ENCODE data around the gene DNAJB1.
A peak's percentile ranks its signal among the peaks of the same experiment; 100 is the strongest.

Gene DNAJB1

DNA sequence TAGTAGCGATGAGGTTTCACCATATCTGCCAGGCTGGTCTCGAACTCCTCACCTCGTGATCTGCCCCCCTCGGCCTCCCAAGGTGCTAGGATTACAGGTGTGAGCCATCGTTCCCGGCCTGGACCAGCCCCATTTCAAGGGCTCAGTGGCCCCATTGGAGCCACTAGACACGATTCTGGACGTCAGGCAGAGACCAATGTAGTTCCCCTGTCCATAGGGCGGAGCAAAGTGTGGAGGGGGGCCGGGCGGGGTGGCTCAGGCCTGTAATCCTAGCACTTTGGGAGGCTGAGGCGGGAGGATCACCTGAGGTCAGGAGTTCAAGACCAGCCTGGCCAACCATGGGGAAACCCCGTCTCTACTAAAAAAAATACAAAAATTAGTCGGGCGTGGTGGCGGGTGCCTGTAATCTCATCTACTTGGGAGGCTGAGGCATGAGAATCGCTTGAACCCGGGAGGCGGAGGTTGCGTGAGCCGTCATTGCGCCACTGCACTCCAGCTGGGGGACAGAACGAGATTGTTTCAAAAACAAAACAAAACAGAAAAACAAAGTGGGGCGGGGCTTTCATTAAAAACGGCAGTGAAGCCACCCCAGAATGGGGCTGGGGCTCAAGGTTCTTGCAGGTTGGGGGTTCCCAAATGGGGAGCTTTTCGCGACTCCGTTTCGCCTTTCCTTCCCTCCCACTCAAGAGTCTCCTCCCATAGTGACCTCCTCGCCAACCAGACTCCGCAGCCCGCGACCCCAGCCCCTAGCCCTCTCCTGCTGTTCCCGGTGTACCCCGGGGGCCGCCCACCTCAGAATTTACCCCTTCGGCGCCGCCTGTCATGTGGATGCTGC, 10.4 kb upstream of the DNAJB1 start:
- peak overlapping the region; percentile 39 for H3K4me3 ChIP-seq (ENCODE audit: low read depth, low read length)
- TF ChIP-seq, protein P1, sequence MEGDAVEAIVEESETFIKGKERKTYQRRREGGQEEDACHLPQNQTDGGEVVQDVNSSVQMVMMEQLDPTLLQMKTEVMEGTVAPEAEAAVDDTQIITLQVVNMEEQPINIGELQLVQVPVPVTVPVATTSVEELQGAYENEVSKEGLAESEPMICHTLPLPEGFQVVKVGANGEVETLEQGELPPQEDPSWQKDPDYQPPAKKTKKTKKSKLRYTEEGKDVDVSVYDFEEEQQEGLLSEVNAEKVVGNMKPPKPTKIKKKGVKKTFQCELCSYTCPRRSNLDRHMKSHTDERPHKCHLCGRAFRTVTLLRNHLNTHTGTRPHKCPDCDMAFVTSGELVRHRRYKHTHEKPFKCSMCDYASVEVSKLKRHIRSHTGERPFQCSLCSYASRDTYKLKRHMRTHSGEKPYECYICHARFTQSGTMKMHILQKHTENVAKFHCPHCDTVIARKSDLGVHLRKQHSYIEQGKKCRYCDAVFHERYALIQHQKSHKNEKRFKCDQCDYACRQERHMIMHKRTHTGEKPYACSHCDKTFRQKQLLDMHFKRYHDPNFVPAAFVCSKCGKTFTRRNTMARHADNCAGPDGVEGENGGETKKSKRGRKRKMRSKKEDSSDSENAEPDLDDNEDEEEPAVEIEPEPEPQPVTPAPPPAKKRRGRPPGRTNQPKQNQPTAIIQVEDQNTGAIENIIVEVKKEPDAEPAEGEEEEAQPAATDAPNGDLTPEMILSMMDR (IDR thresholded peaks at IDR 0.05; ENCODE audit: borderline replicate concordance, insufficient read depth, low read depth, low read length), result no peak

DNA sequence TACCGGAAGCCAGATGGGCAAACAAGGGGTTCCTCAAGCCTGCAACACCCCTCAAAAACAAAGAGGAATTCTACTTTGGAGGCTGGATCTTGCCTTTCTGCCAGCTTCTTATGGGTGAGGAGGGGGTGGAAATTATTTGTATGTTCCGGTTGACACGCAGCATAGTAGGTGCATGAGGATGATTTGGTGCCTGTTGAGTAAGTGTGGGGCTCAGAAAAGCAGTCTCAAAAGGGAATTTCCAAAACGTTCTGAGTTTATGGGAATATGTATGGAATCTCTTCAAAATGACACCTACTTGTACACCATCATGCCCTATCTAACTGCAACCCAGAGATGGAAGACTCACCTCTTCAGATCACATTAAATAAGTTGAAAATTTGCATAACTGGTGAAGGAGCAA, 8.2 kb upstream of the DNAJB1 start:
- H3K4me3 ChIP-seq (ENCODE audit: low read depth, low read length), result no peak overlapping the region
- TF ChIP-seq, protein P1 (IDR thresholded peaks at IDR 0.05; ENCODE audit: borderline replicate concordance, insufficient read depth, low read depth, low read length), result no peak

DNA sequence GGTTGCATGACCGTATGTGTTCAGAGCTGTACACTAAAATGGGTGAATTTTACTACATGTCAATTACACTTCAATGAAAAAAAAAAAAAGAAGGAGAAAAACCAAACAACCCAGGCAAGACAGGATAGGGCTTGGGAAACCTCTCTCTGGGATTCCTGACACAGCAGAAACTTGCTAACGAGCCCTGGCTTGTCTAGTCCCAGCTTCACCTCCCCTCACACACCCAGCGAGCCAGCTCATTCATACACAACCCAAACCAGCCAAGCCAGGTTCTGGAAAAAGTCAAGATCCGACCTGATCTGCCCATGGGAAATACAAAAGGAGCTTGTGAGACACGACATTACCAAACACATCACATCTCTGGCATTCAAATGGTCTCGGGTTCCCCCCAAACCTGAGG, 7.5 kb upstream of the DNAJB1 start:
- TF ChIP-seq, protein P1 (IDR thresholded peaks at IDR 0.05; ENCODE audit: borderline replicate concordance, insufficient read depth, low read depth, low read length), result no peak
- no peak overlapping the region for H3K4me3 ChIP-seq (ENCODE audit: low read depth, low read length)

DNA sequence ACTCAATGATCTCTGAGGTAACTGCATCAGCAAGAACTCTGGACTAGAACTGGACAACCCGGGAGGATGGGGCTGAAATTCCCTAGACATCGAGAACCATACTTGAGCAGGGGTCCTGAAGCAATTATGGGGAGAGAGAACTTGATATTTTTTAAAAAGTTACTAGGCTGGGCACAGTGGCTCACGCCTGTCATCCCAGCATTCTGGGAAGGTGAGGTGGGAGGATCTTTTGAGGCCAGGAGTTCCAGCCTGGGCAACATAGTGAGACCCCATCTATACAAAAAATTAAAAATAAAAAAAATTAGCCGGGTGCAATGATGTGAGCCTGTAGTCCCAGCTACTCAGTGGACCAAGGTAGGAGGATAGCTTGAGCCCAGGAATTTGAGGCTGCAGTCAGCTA, 2.3 kb upstream of the DNAJB1 start:
- TF ChIP-seq, protein P1 (IDR thresholded peaks at IDR 0.05; ENCODE audit: borderline replicate concordance, insufficient read depth, low read depth, low read length), result no peak
- no peak overlapping the region for H3K4me3 ChIP-seq (ENCODE audit: low read depth, low read length)

GRCh38 chr19:14519860-14520407, 1.7 kb upstream of the DNAJB1 start:
- TF ChIP-seq, protein P1 (IDR thresholded peaks at IDR 0.05; ENCODE audit: borderline replicate concordance, insufficient read depth, low read depth, low read length), result no peak

GRCh38 chr19:14519245-14519859, 1.2 kb upstream of the DNAJB1 start:
- no peak overlapping the region for H3K4me3 ChIP-seq (ENCODE audit: low read depth, low read length)
- TF ChIP-seq, protein P1 (IDR thresholded peaks at IDR 0.05; ENCODE audit: borderline replicate concordance, insufficient read depth, low read depth, low read length), result no peak

More at GRCh38 chr19:14519860-14520407, 1.7 kb upstream of the DNAJB1 start:
- no peak overlapping the region for H3K4me3 ChIP-seq (ENCODE audit: low read depth, low read length)
